HEK293T (cell line): Measurements from ENCODE around the gene SLC2A11.

Experiments
- FOXK2 ChIP-seq: fragments of 450-650 bp; IDR thresholded peaks from 2 replicates; pipeline ENCODE4 v1.6.1; 2016; ENCODE audit warnings: mild to moderate bottlenecking
- FOXM1 ChIP-seq: fragments of 450-650 bp; IDR thresholded peaks from 2 replicates; pipeline ENCODE4 v1.6.1; 2017; ENCODE audit warnings: mild to moderate bottlenecking, borderline replicate concordance
- HDGF ChIP-seq: fragments of 450-650 bp; IDR thresholded peaks from 2 replicates; pipeline ENCODE4 v1.6.1; 2017; ENCODE audit warnings: antibody characterized with exemption, borderline replicate concordance
- SP1 ChIP-seq: fragments of 450-650 bp; IDR thresholded peaks from 2 replicates; pipeline ENCODE4 v1.6.1; 2017
- SUZ12 ChIP-seq: fragments of 450-650 bp; IDR thresholded peaks from 2 replicates; pipeline ENCODE4 v1.6.1; 2016; ENCODE audit warnings: mild to moderate bottlenecking
- TF ChIP-seq, protein P1 (sequence below): fragments of 450-650 bp; IDR thresholded peaks from 2 replicates; pipeline ENCODE4 v1.6.1; 2016

DNA sequence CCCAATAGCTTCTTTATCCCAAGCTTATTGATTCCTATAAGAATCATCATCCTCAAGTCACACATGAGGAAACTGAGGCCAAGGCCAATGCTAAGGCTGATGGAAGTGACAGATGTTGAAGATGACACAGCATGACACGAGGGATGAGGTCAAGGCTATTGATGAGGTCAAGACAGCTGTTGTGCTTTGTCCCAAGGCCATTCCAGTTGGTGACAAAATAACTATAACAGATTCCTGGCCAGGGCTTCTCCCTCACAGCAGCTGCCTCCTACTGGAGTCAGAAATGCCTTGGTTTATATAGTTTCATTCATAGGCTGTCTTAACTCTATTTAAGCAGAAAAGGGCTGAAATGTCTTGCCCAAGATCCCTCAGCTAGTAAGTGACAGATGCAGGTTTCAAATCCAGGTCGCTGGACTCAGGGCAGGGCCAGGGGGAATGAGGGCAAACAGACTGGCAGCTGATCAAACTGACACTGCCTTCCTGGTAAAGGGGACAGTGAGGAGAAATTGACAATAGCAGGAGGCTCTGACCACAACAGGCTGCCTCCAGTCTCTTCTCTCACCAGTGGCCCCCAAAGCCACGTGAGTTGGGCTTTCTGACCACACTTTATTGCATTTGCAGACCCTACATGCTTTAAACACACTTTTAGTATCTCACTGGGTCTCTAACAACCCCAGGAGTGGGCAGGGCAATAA, 53.0 kb downstream of the SLC2A11 start:
- TF ChIP-seq SUZ12 (no peak), FOXM1 (no peak), FOXK2 (no peak), HDGF (no peak), SP1 (no peak)
- TF ChIP-seq, protein P1, sequence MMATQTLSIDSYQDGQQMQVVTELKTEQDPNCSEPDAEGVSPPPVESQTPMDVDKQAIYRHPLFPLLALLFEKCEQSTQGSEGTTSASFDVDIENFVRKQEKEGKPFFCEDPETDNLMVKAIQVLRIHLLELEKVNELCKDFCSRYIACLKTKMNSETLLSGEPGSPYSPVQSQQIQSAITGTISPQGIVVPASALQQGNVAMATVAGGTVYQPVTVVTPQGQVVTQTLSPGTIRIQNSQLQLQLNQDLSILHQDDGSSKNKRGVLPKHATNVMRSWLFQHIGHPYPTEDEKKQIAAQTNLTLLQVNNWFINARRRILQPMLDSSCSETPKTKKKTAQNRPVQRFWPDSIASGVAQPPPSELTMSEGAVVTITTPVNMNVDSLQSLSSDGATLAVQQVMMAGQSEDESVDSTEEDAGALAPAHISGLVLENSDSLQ = no peak
